ENCODE data around the gene CD2.

- TF ChIP-seq, protein P1, sequence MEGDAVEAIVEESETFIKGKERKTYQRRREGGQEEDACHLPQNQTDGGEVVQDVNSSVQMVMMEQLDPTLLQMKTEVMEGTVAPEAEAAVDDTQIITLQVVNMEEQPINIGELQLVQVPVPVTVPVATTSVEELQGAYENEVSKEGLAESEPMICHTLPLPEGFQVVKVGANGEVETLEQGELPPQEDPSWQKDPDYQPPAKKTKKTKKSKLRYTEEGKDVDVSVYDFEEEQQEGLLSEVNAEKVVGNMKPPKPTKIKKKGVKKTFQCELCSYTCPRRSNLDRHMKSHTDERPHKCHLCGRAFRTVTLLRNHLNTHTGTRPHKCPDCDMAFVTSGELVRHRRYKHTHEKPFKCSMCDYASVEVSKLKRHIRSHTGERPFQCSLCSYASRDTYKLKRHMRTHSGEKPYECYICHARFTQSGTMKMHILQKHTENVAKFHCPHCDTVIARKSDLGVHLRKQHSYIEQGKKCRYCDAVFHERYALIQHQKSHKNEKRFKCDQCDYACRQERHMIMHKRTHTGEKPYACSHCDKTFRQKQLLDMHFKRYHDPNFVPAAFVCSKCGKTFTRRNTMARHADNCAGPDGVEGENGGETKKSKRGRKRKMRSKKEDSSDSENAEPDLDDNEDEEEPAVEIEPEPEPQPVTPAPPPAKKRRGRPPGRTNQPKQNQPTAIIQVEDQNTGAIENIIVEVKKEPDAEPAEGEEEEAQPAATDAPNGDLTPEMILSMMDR (IDR thresholded peaks at IDR 0.05), result no peak
- TF ChIP-seq EZH2 (IDR thresholded peaks at IDR 0.05), result no peak
These were observed 26.8 kb downstream of the CD2 start for GRCh38 chr1:116781034-116781433.
